B cell (primary cell): Measurements from ENCODE around the gene SEC24A. TPM values are rescaled to one million over a fixed set of nuclear protein-coding genes. Genes with fewer than 3 reads are reported as not detected.

Experiments used
- ATAC-seq: fragments of 200-7000 bp; cut with Tn5 transposase; one replicate; pipeline ENCODE4 v1.10.0; 2021; ENCODE audit warnings: low read depth, mild to moderate bottlenecking, moderate number of reproducible peaks, moderate library complexity
- CTCF ChIA-PET: fragments of 350-600 bp; sonication (Branson Sonifier 250); formaldehyde crosslinking; loops from one replicate; lab custom pipeline; 2021; ENCODE audit warnings: antibody characterized with exemption, inconsistent platforms; lab: Charles Lee
- POLR2A ChIA-PET: fragments of 350-600 bp; sonication (Branson Sonifier 250); formaldehyde crosslinking; loops from one replicate; lab custom pipeline; 2021; ENCODE audit warnings: antibody characterized with exemption; lab: Charles Lee
- DNase-seq: peaks from one replicate; pipeline ENCODE4 v3.0.0; 2013
- H2AFZ ChIP-seq: 2 replicates; pipeline ENCODE4 v1.6.1; 2012; ENCODE audit warnings: mild to moderate bottlenecking, low read depth, low read length; ENCODE audit not compliant: insufficient read depth, poor library complexity, severe bottlenecking
- H3K27ac ChIP-seq, 2 donors: 1 replicate in 1 of 2; 2 replicates in 1 of 2; pipeline ENCODE4 v1.5.1; 2012 to 2013; ENCODE audit warnings: low read length in 2 of 2, mild to moderate bottlenecking in 2 of 2, moderate library complexity in 1 of 2
- H3K27me3 ChIP-seq, 4 experiments: fragments of 200-600 bp in 1 of 4; sonication (generic) in 1 of 4; replicated peaks in 1 of 4; 1 replicate in 2 of 4; 2 replicates in 2 of 4; pipeline versions ENCODE4 v1.6.1 to v1.7.0; 2013 to 2016; ENCODE audit warnings: low read length in 3 of 4, mild to moderate bottlenecking in 2 of 4, mixed read lengths in 1 of 4, moderate library complexity in 1 of 4; ENCODE audit not compliant: insufficient read depth in 4 of 4, control insufficient read depth in 3 of 4; ENCODE audit errors: control extremely low read depth in 1 of 4
- H3K36me3 ChIP-seq, 2 experiments: replicated peaks in 1 of 2; 1 replicate in 1 of 2; 2 replicates in 1 of 2; pipeline versions ENCODE4 v1.6.1 to v1.7.1; 2013; ENCODE audit warnings: low read length in 1 of 2; ENCODE audit not compliant: insufficient read depth in 2 of 2, control insufficient read depth in 1 of 2; ENCODE audit errors: control extremely low read depth in 1 of 2, extremely low read depth in 1 of 2
- H3K4me1 ChIP-seq, 2 donors: fragments of 200-600 bp in 1 of 2; sonication (generic) in 1 of 2; 1 replicate in 1 of 2; 2 replicates in 1 of 2; pipeline versions ENCODE4 v1.5.1 to v1.6.1; 2013 to 2017; ENCODE audit warnings: low read length in 2 of 2; ENCODE audit not compliant: control insufficient read depth in 2 of 2, insufficient read depth in 2 of 2
- H3K4me2 ChIP-seq: replicated peaks from 2 replicates; pipeline ENCODE3; 2012; ENCODE audit warnings: mild to moderate bottlenecking, low read depth, low read length; ENCODE audit not compliant: poor library complexity, severe bottlenecking
- H3K4me3 ChIP-seq, 5 experiments: fragments of 200-600 bp in 1 of 5; sonication (generic) in 1 of 5; 1 replicate in 3 of 5; 2 replicates in 2 of 5; pipeline versions ENCODE4 v1.5.1 to v1.7.0; 2011 to 2016; ENCODE audit warnings: low read length in 4 of 5, mild to moderate bottlenecking in 4 of 5, low read depth in 2 of 5, control low read depth in 1 of 5, moderate library complexity in 1 of 5; ENCODE audit not compliant: insufficient read depth in 1 of 5; ENCODE audit errors: control extremely low read depth in 1 of 5, extremely low read depth in 1 of 5
- H3K79me2 ChIP-seq: fragments of 200-600 bp; sonication (generic); one replicate; pipeline ENCODE4 v1.6.0; 2016; ENCODE audit warnings: low read length; ENCODE audit not compliant: control insufficient read depth, insufficient read depth
- H3K9ac ChIP-seq: fragments of 200-600 bp; sonication (generic); 2 replicates; pipeline ENCODE4 v1.6.1; 2017; ENCODE audit warnings: mild to moderate bottlenecking, low read length, moderate library complexity
- H3K9me3 ChIP-seq, 3 donors: one replicate each; pipeline versions ENCODE4 v1.6.1 to v1.7.1; 2013; ENCODE audit warnings: low read length in 2 of 3; ENCODE audit not compliant: control insufficient read depth in 2 of 3, insufficient read depth in 1 of 3; ENCODE audit errors: control extremely low read depth in 1 of 3
- H4K20me1 ChIP-seq: 2 replicates; pipeline ENCODE4 v1.6.0; 2012; ENCODE audit warnings: mild to moderate bottlenecking, low read length; ENCODE audit not compliant: insufficient read depth, control insufficient read depth, poor library complexity, severe bottlenecking
- H3K27ac Mint-ChIP-seq: one replicate; pipeline ENCODE4 v1.8.0; 2021; ENCODE audit warnings: mixed read lengths
- H3K27me3 Mint-ChIP-seq: one replicate; pipeline ENCODE4 v1.8.0; 2021; ENCODE audit warnings: mixed read lengths
- H3K4me1 Mint-ChIP-seq: one replicate; pipeline ENCODE4 v1.8.0; 2021; ENCODE audit warnings: mixed read lengths
- H3K4me3 Mint-ChIP-seq: one replicate; pipeline ENCODE4 v1.8.0; 2021; ENCODE audit warnings: mixed read lengths
- H3K9me3 Mint-ChIP-seq: one replicate; pipeline ENCODE4 v1.8.0; 2022; ENCODE audit warnings: mixed read lengths; ENCODE audit not compliant: insufficient read depth
- CTCF ChIP-seq: fragments of 200-600 bp; IDR thresholded peaks from one replicate; pipeline ENCODE4 v1.8.0; 2022; ENCODE audit warnings: antibody characterized with exemption, mild to moderate bottlenecking
- EZH2 ChIP-seq: IDR thresholded peaks from 2 replicates; pipeline ENCODE4 v1.6.1; 2012; ENCODE audit warnings: borderline replicate concordance, low read depth, mild to moderate bottlenecking, moderate library complexity, low read length; ENCODE audit not compliant: insufficient read depth, poor library complexity, severe bottlenecking
- WGBS: methylation state at CpG from one replicate; pipeline ENCODE4 v1.1.5; 2013; ENCODE audit warnings: missing lambda C conversion rate; ENCODE audit not compliant: insufficient coverage; 5-methylcytosine and 5-hydroxymethylcytosine counted together
- intact Hi-C: fragments of 100-400 bp; cut with micrococcal nuclease; formaldehyde crosslinking; loops from one replicate; pipeline ENCODE4 v1.10.0; 2022
- polyA plus RNA-seq: library from polyadenylated mRNA; depleted of rRNA; stranded (reverse); fragments of >200 nt; gene quantifications from 2 replicates; pipeline ENCODE4 v1.2.3, GENCODE V29; 2012
- total RNA-seq, 2 donors: library from RNA; stranded (reverse); fragments of 120-200 nt in 1 of 2; gene quantifications; 1 replicate in 1 of 2; 2 replicates in 1 of 2; pipeline versions ENCODE4 v1.2.3 to v1.2.4, GENCODE V29; 2013 to 2022

The SEC24A gene
- total and polyA plus RNA-seq, 2 donors (not counting 1 experiment from before 2014, with no cell fraction given) = 6.9 to 13.0 TPM

GRCh38 chr5:134647750-134648424 lies 698 bp upstream of the SEC24A start:
- Histone ChIP-seq H3K9ac (peak overlapping the region; percentile 92), H4K20me1 (peaks cover 13% of the 10 kb centered on the region), H3K4me1 (peaks cover 17 to 18% of the 10 kb centered on the region in 2 donors), H3K27me3 (no peaks in the 10 kb centered on the region), H3K4me2 (peak overlapping the region; percentile 94), H3K79me2 (peaks cover 39% of the 10 kb centered on the region), H2AFZ (peak overlapping the region; percentile 77), H3K9me3 (no peaks in the 10 kb centered on the region), H3K4me3 (peak overlapping the region; percentile 80 to 91 (median 88)), H3K36me3 (no peaks in the 10 kb centered on the region), H3K27ac (peak overlapping the region; percentile 94 to 99)
- Mint-ChIP-seq H3K4me1 (peaks cover 24% of the 10 kb centered on the region), H3K4me3 (peak overlapping the region; percentile 96), H3K27me3 (no peaks in the 10 kb centered on the region), H3K27ac (peak overlapping the region; percentile 94), H3K9me3 (no peaks in the 10 kb centered on the region)
- ATAC-seq (peak; percentile 56), DNase-seq (no peak)
- no peak for TF ChIP-seq EZH2
- TF ChIP-seq CTCF = no peak
- POLR2A ChIA-PET = interaction anchor here (0.6 to 1.4 kb wide), 4 partner anchors 20 to 422 kb away, joined by 3 to 5 read pairs (median 4); partner anchors contain the start of genes CAMLG and PPP2CA
- WGBS = 0% methylated on average over 8 of the region's 15 CpGs
- CTCF ChIA-PET = interaction anchor here (1.1 kb wide), 1 partner anchor 14 kb away, joined by 3 read pairs; no protein-coding TSS in a partner anchor
- intact Hi-C loops = loop anchor here (1.0 to 10.0 kb wide), 11 partner anchors 16 to 1546 kb away; partner anchors contain the start of genes C5orf24, CAMLG, CDKL3 and DDX46
